ENCODE data around the gene CWH43. TPM values are rescaled to one million over a fixed set of nuclear protein-coding genes. Genes with fewer than 3 reads are reported as not detected.
"Not testable (repeated sequence)": the region's sequence is repeated elsewhere in the genome, so short reads cannot be mapped to it uniquely, and the experiment has no call there.

CWH43 gene
- total RNA-seq, 1 donor from 2014 or later, result 3.7 TPM

DNA sequence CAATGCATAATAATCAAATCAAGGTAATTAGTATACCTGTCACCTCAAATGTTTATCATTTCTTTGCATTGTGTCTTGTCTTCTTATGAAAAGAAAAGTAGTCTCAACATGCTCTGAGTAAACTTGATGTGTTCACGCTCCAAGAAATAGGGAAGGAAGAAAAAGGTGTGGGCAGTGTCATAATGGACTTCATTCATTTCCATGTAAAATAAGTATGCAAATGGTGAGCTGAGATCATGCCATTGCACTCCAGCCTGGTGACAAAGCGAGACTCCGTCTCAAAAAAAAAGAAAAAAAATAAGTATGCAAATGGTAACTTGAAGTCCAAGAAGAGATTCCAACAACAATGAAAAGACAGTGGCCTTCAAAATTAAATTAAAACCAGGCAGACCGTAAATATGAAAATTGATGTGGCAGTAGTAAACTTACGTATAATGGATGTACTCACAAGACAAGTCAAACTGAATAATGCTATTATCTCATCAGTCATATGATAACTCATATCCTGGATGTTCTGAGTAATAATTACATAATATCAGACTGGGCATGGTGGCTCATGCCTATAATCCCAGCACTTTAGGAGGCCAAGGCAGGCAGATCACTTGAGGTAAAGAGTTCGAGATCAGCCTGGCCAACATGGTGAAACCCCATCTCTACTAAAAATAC lies 6.0 kb upstream of the CWH43 start:
- DNase-seq (ENCODE audit: low read depth) (peak; percentile 93), FAIRE-seq (no peak)
- Histone ChIP-seq H3K4me3 (ENCODE audit: low read depth, low read length) (no peak overlapping the region), H3K36me3 (ENCODE audit: control insufficient read depth, insufficient read depth, low read length) (no peaks in the 10 kb centered on the region), H3K27me3 (ENCODE audit: control insufficient read depth, insufficient read depth, low read length) (no peaks in the 10 kb centered on the region)
- TF ChIP-seq CTCF (IDR thresholded peaks at IDR 0.05; ENCODE audit: insufficient read depth, low read length, severe bottlenecking), result no peak

DNA sequence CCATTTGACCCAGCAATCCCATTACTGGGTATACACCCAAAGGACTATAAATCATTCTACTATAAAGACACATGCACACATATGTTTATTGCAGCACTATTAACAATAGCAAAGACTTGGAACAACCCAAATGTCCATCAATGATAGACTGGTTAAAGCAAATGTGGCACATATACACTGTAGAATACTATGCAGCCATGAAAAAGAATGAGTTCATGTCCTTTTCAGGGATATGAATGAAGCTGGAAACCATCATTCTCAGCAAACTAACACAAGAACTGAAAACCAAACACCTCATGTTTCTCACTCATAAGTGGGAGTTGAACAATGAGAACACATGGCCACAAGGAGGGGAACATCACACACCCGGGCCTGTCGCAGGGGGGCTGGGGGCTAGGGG lies 2.1 kb upstream of the CWH43 start:
- DNase-seq (ENCODE audit: low read depth); H3K4me3 ChIP-seq (ENCODE audit: low read depth, low read length); H3K36me3 ChIP-seq (ENCODE audit: control insufficient read depth, insufficient read depth, low read length); FAIRE-seq; H3K27me3 ChIP-seq (ENCODE audit: control insufficient read depth, insufficient read depth, low read length): not testable (repeated sequence)

DNA sequence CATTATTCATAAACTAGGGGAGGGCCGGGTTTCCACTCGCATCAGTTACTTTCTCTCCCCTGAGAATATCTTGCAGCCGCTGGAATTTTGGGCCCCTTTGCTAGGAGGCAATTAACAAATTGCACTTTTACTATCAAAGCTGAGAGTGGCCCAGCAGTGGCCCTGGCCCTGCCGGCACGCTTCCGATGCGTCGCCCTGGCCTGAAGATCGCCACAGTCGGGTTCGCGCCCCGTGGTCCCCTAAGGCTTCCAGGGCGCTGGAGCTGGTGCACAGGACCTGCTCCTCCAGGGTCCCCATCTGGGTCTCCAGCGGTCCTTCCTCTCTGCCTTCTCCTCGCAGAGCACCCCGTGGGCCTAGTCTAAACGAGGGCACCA lies 486 bp upstream of the CWH43 start:
- Histone ChIP-seq H3K36me3 (ENCODE audit: control insufficient read depth, insufficient read depth, low read length) (no peaks in the 10 kb centered on the region), H3K27me3 (ENCODE audit: control insufficient read depth, insufficient read depth, low read length) (peaks cover 4% of the 10 kb centered on the region), H3K4me3 (ENCODE audit: low read depth, low read length) (peak overlapping the region; percentile 44)
- no peak for TF ChIP-seq CTCF (IDR thresholded peaks at IDR 0.05; ENCODE audit: insufficient read depth, low read length, severe bottlenecking)
- DNase-seq (ENCODE audit: low read depth) (no peak), FAIRE-seq (no peak)

GRCh38 chr4:48986654-48987164 lies 634 bp downstream of the CWH43 start:
- Histone ChIP-seq H3K27me3 (ENCODE audit: control insufficient read depth, insufficient read depth, low read length) (peaks cover 4% of the 10 kb centered on the region), H3K4me3 (ENCODE audit: low read depth, low read length) (peak overlapping the region; percentile 44), H3K36me3 (ENCODE audit: control insufficient read depth, insufficient read depth, low read length) (no peaks in the 10 kb centered on the region)
- TF ChIP-seq CTCF (IDR thresholded peaks at IDR 0.05; ENCODE audit: insufficient read depth, low read length, severe bottlenecking), result no peak
- DNase-seq (ENCODE audit: low read depth) (no peak), FAIRE-seq (no peak)

DNA sequence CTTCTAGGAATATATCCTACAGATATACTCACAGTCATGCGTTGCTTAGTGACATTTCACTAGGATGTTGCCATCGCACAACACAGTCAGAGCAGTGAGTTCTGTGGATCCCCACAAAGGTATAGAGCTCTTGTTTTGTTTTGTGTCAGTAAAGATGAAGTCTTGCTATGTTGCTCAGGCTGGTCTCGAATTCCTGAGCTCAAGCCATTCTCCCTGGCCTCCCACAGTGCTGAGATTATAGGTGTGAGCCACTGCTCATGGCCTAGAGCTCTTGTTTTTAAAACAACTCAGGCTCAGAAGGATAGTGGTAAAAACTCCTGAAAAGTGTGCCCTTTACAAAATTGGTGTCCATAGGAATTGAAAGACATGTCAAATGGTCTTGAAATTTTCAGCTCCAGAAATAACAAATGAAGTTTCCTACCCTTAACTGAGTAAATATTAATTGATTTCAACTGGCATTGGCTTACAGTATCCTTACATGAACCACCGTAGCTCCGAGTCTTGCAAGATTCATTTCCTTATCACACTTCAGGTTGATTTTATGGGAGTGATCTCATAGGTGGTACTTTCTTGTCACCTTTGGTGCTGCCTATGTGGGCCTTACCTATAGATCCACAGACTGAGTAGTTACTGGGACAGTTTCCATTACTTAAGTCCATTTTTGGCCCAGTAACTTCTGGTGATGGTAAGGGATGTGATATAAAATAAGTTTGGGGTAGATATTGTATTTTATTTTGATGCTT lies 3.6 kb downstream of the CWH43 start:
- Histone ChIP-seq H3K27me3 (ENCODE audit: control insufficient read depth, insufficient read depth, low read length) (peaks cover 4% of the 10 kb centered on the region), H3K36me3 (ENCODE audit: control insufficient read depth, insufficient read depth, low read length) (no peaks in the 10 kb centered on the region), H3K4me3 (ENCODE audit: low read depth, low read length) (no peak overlapping the region)
- FAIRE-seq (no peak), DNase-seq (ENCODE audit: low read depth) (no peak)
- TF ChIP-seq CTCF (IDR thresholded peaks at IDR 0.05; ENCODE audit: insufficient read depth, low read length, severe bottlenecking), result no peak

- peak; percentile 55 for DNase-seq (ENCODE audit: low read depth)
- no peak for FAIRE-seq
- no peak for TF ChIP-seq CTCF (IDR thresholded peaks at IDR 0.05; ENCODE audit: insufficient read depth, low read length, severe bottlenecking)
- no peaks in the 10 kb centered on the region for H3K27me3 ChIP-seq (ENCODE audit: control insufficient read depth, insufficient read depth, low read length)
- H3K4me3 ChIP-seq (ENCODE audit: low read depth, low read length), result no peak overlapping the region
- H3K36me3 ChIP-seq (ENCODE audit: control insufficient read depth, insufficient read depth, low read length), result no peaks in the 10 kb centered on the region
Measured at GRCh38 chr4:48991357-48991756, 5.3 kb downstream of the CWH43 start.
